HG03095 (cell line): Measurements from ENCODE around the gene FBXL15.
A peak's percentile ranks its signal among the peaks of the same experiment; 100 is the strongest.

ENCODE experiments used
- ATAC-seq: cut with Tn5 transposase; IDR thresholded peaks from one replicate; pipeline ENCODE4 v1.9.1; 2021; ENCODE audit warnings: moderate library complexity; ENCODE audit not compliant: unreplicated experiment

Gene FBXL15

DNA sequence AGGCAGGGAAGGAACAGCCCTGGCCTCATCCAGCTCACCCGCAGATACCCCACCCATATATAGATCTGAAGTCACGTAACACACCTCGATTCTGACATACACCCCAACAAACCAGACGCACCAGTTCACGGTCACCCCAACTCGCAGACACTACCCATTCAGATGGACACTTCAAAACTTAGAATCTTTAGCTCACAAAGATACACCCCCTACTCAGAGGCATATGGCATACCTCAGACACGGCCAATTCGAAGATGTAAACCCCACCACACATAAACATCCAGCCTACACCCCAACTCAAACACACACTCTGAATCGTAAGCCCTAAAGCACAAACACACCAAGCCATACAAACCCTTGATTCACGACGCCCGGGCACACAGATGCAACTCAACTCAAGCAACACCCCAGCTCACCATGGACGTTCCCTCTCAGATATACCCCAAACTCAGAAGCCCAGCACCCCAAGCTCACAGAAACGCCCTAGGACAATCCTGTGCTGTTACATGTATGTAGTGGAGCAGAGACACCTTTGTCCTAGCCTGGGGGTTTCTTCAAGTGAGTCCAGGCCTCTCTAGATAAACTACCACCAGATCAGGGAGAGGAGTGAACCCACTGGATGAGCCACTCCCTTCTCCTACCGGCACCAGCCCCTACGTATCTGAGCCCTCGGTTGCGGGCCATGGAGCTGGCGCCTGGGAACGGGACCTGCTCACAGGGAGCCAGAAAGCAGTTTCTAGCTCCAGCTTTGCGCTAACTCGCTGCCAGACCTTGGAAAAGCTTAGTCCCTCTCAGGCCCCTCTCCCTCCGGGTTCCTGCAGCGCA, 10.8 kb upstream of the FBXL15 start:
- ATAC-seq = no peak

DNA sequence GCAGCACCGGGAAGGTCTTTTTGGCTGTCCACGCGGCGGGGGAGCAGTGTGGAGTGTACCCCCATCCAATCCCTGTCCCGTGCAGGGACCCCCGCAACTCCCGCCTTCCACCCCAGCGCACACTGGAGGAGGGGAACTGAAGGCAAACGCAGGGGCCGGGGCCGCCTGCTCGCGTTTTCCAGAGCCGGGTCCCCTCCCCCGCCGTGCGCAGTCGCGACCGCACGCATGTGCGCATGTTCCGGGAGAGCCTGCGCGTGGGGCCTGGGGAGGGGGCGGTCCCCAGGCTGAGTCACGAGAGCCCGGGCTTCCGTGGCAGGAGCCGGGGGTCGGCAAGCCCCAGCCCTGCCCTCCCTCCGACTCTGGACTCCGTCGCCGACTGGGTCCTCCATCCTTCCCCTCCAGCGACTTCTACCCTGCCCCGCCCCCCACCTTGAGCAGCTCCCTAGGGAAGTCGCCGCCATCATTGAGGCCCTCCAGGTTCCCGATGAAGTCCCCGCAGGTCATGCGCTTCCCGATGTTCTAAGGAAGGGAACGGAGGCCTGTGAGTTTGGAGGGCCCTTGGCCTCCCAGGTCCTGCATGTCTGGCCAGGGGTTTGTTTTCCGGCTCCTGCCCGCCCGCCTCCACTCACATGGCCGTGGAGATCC, 10.1 kb upstream of the FBXL15 start:
- ATAC-seq = no peak

DNA sequence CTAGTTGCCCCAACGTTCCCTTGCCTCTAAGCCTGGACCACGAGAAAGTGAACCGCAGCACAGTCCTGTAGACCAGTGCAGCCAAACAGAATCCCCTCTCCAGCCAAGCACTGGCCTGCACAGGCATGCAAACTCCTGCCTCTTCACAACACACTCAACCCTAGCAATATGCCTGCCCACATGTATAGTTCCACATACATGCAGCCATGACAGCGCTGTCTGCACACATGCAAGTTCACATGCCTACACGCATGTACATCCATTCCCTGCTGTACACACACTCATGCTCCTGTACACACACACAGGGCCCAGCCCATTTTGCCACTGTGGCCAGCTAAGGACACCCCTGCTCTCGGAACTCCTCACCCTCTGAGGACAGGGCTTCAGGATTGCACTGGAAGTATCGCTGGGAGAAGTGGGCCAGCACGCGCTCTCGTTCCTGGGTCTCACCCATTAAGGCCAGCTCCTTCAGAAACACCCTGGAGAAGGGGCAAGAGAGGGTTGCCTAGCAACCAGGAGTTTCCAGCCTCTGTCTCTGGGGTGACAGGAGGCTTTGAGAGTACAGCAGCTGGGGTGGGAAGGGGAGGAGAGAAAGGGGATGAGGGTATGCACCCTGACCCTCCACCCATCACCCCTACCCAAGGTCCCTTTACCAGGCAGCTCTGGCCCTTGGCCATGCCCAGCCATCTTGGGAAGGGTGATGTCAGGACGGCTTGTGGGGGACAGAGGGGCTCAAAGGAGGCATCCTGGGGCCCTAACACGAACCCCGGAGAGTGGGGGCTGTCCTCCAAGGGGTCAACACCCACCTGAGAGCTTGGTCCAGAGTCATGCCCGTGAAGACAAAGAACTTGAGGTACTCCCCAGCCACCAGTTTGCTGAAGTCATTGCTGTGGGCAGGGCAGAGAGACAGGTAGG, 9.0 kb upstream of the FBXL15 start:
- ATAC-seq = no peak

DNA sequence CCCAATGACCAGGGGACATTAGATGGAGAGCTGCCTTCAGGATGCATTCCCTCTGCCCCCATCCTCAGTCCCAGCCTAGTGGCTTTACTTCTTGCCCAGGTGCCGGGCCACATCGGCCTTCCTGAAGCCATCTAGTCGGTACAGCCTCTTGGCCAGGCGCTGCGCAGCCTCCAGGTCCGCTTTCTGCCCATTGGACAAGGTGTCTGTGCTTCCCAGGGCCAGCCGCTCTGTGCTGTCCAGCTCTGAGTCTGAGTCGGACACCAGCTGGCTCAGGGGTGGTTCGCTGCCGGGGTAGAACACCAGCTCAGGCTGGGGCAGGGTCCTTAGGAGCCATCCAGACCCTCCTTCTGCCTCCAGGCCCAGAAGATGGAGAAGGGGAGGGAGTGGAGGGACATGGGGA, 8.3 kb upstream of the FBXL15 start:
- no peak for ATAC-seq

DNA sequence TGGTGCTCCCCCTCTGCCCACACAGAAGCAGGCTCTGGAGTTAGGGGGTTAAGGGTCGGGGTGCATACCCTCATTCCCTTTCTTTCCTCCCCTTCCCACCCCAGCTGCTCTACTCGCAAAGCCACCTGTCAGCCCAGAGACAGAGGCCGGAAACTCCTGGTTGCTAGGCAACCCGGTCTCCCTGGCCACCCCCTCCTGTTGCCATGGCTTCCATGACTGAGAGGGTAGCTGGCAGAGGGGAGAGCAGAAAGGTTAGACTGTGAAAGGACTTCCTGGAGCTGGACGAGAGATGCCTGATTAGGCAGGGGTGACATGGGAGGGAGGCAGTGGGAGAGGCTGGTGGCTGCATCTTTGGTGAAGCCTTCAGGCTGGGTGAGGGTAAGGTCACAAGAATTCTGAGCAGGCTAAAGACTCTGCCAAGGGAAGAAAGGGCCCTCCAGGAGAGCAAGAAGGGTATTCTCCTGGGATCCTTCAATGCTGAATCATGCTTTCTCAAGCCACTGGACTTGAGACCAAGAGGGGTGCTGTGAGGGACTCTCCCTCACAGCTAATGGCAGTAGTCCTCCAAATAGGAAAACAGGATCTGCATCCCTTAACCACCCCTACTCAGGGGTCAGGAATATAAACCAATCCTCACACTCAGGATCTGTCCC, 7.5 kb upstream of the FBXL15 start:
- no peak for ATAC-seq

DNA sequence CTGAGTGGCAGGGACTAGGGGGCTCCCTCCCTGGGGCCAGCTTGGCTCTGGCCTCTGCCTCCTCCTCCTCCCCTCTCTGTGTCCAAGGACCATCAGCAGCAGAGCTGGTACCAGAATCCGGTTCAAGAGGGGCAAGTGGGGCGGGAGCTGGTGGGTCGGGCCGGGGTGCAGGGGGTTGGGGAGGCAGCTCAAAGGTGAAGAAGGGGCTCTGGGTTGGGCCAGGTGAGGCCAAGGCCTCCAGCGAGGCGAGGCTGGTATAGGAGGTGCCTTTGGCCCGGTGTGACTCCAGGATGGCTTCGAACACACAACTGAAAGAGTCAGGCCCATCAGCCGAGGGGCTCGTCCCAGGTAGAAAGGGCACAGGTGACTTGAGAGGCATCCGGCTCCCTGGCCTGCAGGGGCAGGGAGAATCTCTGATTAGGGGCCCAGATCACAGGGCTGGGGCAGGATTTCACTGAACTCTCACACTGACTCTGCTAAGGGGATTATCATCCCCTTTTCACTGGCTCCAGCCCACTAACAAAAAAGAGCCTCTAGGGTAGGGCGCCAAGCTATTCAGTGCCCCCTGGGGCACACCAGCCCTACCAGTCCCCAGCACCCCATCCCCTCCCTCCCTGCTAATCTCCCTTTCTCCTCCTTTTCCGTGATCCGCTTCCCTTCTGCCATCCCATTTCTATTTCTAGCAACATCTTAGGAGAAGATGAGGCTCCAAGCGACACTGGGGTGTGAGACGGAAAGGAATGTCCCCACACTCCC, 6.7 kb upstream of the FBXL15 start:
- ATAC-seq = no peak

DNA sequence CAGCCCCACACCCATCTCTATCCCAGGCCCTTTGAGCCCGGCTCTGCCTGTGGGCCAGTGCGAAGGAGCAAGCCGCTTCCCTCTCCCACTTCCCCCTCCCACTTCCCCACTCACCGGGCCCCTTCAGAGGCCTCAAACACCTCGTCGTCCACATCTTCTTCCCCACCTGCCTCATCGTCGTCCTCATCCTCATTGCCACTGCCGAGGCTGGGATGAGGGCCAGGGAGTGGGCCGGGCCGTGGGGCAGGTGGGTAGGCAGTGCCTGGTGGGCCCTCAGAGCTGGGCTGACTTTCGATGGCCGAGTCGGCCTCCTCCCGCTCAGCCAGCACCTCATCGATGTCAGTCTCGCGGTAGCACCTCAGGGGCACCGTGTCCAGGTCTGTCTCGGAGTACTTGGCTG, 5.9 kb upstream of the FBXL15 start:
- no peak for ATAC-seq

DNA sequence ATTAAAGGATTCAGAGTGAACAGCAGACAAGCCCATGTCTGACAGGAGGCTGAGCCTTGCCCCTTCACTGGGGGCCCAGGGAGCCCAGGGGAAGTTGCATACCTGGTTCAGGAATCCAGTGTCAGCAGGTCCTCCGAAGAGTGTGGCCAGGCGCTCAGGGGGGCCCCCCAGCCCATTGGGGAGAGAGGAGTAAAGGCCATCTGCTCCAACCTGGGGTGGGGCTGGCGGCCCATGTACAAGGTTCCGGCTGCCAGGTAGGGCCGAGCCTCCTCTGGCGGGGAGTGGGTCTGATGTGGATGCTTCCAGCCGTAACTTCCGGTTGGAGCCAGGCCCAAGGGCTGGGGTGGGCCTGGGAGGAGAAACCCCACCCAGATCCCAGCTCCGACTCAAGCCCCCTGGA, 4.4 kb upstream of the FBXL15 start:
- no peak for ATAC-seq

DNA sequence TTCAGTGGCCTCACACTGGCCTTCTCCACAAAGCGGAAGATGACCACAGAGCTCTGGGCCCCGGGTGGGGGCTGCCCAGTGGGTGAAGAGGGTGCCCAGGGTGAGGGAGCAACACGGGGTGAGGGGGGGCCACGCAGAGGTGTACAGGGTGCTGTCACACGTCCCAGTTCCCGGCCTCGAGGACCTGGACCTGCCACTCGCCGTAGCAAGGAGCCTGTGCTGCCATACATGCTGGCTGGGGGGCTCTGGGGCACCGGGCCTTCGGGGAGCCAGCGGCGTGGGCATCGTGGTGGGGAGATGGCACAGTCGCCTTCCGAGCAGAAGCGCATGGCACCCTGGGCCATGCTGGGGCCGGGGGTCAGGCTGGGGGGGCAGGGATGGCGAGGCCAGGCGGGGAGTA, 3.9 kb upstream of the FBXL15 start:
- ATAC-seq = no peak

DNA sequence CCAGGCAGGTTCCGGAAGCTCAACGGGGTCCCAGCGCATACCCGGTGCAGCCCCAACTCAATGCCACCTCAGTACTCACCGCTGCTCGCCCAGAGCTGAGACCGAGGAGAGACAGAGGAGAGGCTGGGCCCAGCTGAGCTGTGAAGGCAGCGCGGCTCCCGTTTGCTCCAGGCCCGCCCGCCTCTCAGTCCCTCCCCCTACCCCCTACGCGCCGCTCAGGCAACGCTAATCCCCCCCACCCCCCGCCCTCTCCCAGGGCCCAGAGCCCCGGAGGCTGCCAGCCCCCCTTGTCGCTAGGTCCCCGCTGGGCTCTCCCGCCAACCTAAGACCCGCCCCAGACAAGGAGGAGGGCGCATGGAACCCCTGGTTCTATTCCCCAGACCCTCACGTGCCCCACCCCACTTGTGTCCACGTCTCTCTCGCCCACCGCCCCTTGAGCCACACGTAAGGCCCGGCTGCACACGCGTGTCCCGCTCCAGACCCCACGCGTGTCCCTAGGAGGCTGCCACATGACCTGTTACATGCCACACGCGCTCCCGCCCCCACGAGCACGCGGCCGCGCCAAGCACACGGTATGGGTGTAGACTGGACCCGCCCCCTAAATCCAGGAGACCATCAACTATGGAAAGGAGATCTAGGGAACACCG, 1.9 kb upstream of the FBXL15 start, which contains the start of gene PSD:
Gene PSD, minus strand, starts transcription at position 164 of the 647 bp plus-strand sequence. CDS start 1,747 bp downstream, outside the sequence.
- ATAC-seq = no peak

DNA sequence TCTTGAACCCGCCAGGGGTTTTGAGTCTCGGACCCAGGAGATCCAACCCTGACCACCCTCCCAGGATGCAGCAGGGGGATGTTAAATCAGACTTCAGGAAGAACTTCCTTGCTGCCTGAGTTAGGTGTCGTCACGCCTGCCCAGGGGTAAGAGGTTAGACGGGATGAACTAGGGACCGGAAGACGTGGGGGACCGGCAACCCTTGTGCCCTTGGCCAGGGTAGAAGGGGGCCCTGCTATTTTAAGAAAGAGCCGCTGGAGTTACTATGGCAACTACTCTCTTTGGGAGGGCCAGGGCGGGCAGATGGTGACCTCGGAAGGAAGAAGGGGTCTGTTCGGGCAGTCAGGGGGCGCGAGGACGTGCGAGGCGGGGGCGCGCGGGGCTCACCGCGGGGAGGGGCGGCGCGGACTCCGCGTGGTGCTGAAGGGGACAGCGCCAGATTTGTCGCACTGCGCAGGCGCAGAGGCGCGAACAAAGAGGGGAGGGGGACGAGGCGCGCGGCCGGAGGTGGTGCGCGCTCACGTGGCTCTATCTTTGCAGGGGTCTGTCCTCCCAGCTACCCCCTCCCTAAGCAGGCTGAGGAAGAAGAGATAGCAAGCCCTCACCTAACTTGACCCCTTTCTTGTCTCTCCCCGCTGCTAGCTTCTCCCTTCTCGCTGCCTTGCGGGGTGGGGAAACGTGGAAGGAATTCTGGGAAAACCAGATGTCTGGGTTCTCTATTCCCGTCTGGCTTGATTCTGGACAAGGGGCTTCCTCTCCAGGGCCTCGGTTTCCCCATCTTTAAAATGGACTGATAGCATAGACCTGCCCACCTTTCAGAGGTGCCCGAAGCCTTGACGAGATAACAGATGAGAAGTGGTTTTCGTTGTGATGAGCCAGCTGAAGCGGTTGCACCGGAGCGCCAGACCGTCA, 1.1 kb upstream of the FBXL15 start:
- no peak for ATAC-seq

DNA sequence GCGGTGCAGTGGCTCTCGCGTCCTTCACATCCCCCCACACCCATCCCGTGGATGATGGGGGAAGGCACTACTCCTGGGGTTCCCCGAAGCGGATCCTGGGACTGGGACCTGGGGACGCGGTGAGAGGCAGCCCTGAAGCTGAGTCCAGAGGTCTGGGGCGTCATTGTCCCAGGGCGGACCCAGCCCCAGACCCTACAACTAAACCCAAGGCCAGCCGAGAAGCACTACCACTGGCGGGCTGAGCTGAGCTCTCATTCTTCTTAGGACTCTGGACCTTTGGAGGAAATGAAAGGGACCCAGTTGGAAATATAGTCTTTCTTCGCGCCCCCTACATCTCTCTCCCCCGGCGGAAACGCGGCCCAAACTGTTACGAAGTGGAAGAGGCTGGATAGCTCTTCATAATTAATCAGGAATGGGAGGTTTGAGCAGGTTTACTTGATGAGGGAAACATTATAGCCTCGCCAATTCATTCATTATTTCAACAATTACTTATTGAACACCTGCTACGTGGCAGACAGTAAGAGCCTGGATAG, 389 bp upstream of the FBXL15 start:
- no peak for ATAC-seq

DNA sequence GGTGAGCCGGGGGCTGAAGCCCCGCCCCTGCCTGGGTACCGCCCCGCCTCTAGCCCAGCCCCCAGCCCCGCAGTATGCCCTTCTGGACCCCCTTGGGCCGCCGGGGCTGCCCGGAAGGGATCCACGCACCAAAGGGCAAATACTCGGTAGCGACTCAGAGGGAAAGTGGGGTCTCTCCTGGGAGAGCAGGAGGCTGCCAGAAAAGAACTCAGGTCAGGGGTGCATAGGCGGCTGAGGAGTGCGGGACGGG, 796 bp downstream of the FBXL15 start:
- ATAC-seq = no peak

DNA sequence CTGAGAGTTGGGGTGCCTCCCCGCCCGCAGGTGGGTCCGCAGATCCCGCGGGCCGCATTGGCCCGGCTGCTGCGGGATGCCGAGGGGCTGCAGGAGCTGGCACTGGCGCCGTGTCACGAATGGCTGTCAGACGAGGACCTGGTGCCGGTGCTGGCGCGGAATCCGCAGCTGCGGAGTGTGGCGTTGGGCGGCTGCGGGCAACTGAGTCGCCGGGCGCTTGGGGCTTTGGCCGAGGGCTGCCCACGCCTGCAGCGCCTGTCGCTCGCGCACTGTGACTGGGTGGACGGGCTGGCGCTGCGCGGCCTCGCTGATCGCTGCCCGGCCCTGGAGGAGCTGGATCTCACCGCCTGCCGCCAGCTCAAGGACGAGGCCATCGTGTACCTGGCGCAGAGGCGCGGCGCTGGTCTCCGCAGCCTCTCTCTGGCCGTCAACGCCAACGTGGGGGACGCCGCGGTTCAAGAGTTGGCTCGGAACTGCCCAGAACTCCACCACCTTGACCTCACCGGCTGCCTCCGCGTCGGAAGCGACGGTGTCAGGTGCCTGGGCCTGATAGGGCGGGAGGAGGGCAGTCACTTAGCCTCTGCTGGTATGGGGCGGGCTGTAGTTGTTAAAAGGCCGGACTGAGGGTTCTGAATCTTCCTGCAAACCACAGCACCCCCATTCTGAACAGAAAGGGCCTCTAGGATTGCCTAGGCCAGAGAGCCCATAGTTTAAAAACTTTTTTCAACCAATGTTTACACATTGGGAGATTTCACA, 1.3 kb downstream of the FBXL15 start:
- peak; percentile 1 for ATAC-seq

DNA sequence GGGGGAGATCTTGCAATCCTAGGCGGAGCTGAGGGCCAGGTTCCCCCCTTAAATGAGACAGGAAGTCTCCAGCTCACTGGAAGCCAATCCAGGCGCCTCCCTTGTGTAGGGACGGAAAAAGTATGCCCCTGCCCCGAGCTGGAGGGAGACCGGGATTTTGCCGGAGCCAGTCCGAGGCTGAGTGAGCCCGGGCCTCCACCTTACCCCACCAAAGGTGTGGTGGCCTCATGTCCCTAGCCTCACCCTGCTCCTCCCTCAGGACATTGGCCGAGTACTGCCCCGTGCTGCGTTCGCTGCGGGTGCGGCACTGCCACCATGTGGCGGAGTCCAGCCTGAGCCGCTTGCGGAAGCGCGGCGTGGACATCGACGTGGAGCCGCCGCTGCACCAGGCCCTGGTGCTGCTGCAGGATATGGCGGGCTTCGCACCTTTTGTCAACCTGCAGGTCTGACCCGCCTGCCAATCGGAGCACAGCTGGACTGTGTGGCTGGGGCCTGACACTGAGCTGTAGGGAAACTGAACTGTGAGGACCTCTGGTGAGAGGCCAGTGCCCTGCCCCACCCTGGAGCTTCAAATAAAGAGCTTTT, 2.0 kb downstream of the FBXL15 start:
- ATAC-seq = no peak

DNA sequence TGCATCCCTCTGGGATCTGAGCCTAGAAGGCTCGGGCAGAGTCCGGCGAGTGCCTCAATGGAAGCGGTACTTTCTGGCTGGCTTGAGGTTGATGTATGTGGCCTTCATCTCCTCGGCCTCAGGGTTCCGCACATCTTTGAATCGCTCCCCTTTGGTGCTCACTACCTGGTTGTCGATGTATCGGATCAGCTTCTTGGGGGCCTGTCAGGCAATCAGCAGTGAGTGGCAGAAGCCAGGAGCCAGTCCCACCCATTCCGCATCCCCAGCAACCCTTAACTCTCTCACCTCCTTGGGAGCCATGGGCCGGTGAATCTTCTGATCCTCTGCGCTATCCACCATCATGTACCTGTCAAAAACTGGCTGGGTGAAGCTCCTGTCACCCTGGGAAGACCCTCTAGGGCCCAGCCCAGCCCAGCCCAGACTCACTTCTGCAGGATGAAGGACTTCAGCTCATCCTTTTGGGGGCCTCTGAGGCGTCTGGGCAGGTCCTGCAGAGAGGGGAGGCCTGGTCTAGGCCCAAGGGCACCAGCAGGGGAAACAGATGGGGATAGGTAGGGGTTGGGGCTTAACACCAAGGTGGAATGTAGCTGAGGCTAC, 2.8 kb downstream of the FBXL15 start:
- ATAC-seq = no peak

DNA sequence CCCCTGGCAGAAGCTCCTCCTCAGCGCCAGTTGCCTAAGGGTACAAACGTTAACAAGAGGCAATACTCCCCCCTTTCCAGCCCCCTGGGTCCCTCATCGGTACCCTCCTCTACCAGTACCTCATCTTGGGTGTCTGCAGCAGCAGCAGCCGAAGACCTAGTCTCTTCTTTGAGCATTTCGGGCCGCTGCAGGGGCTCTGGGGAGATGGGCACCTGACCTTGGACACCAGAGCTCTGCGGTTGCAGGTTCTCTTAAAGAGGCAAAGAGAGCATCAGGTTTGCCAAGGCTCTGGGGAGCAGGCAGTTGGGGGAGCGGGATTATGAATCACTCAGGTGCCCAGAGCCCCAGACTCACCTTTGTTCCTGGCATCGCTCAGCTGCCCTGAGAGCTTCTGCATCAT, 3.5 kb downstream of the FBXL15 start:
- ATAC-seq = no peak
